Parathyroid adenoma (tissue), 2 donors: ENCODE results near the gene SLC38A6.

Source experiments
- H2AFZ ChIP-seq: fragments of 300-600 bp; sonication (generic); one replicate; pipeline ENCODE4 v1.7.0; 2017; ENCODE audit warnings: antibody characterized with exemption, mild to moderate bottlenecking
- H3K27ac ChIP-seq: fragments of 300-600 bp; sonication (generic); one replicate; pipeline ENCODE4 v1.7.0; 2017
- H3K27me3 ChIP-seq: fragments of 300-600 bp; sonication (generic); one replicate; pipeline ENCODE4 v1.7.0; 2017; ENCODE audit warnings: low read length; ENCODE audit not compliant: control insufficient read depth, insufficient read depth
- H3K36me3 ChIP-seq: fragments of 300-600 bp; sonication (generic); one replicate; pipeline ENCODE4 v1.7.0; 2017; ENCODE audit warnings: low read length; ENCODE audit not compliant: control insufficient read depth, insufficient read depth
- H3K4me1 ChIP-seq: fragments of 300-600 bp; sonication (generic); one replicate; pipeline ENCODE4 v1.7.0; 2017; ENCODE audit warnings: control low read depth
- H3K4me2 ChIP-seq: fragments of 300-600 bp; sonication (generic); one replicate; pipeline ENCODE4 v1.7.0; 2017; ENCODE audit warnings: low read length
- H3K4me3 ChIP-seq: fragments of 300-600 bp; sonication (generic); one replicate; pipeline ENCODE4 v1.7.0; 2017; ENCODE audit warnings: low read depth, low read length
- H3K79me2 ChIP-seq: fragments of 300-600 bp; sonication (generic); one replicate; pipeline ENCODE4 v1.7.0; 2017; ENCODE audit warnings: control low read depth
- H3K9ac ChIP-seq: fragments of 300-600 bp; sonication (generic); one replicate; pipeline ENCODE4 v1.7.0; 2017; ENCODE audit warnings: mild to moderate bottlenecking
- H3K9me3 ChIP-seq: fragments of 300-600 bp; sonication (generic); one replicate; pipeline ENCODE4 v1.7.0; 2017; ENCODE audit warnings: low read length; ENCODE audit not compliant: control insufficient read depth
- TF ChIP-seq, protein P1 (sequence below): fragments of 300-600 bp; sonication (generic); IDR thresholded peaks from one replicate; pipeline ENCODE4 v1.7.0; 2017; ENCODE audit warnings: antibody characterized with exemption, mild to moderate bottlenecking
- donor health status: primary hyperparathyroidism.

SLC38A6 gene

DNA sequence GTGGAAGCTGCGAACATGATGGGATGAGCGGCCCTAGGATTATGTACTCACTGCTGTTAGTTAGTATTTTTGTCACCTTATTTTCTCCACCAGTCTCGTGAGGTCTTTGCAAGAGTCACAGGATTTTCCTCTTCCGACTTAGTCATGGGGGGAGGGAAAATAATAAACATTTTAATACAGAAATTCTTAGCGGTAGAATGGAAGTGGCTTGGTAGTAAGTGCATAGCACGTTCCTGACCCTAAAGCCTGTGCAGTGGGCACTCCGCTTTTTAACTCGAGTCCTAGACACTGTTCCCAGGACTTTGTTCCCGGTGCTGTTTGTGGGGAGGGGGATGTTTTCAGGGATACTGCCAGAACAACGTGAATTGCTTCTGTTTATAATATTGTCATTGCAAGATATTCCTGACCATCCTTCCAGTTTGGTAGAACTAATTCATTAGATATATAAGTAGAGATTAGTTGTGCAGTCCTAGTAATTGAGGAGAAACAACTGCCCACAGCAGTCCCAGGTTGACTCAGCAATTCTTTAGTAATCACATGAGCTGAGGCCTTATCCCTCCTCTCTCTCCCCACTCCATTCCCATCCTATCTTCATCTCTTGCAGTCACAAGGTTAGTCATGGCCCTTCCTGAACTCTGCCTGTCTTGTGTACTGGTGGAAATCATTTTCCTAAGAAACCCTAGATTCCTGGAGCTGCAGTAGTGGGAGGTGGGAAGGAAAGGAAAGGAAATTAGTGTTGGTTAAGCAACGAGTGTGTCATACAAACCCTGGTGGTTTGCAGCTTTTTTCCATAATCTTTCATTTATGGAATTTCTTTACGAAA lies 799 bp downstream of the SLC38A6 start:
- Histone ChIP-seq H3K36me3 (no peaks in the 10 kb centered on the region), H2AFZ (peak overlapping the region; percentile 95), H3K27me3 (no peaks in the 10 kb centered on the region), H3K27ac (peak overlapping the region; percentile 88), H3K4me3 (peak overlapping the region; percentile 89), H3K9ac (no peak overlapping the region), H3K4me2 (peak overlapping the region; percentile 86), H3K79me2 (peaks cover 31% of the 10 kb centered on the region), H3K4me1 (peaks cover 12% of the 10 kb centered on the region), H3K9me3 (no peaks in the 10 kb centered on the region)
- TF ChIP-seq, protein P1, sequence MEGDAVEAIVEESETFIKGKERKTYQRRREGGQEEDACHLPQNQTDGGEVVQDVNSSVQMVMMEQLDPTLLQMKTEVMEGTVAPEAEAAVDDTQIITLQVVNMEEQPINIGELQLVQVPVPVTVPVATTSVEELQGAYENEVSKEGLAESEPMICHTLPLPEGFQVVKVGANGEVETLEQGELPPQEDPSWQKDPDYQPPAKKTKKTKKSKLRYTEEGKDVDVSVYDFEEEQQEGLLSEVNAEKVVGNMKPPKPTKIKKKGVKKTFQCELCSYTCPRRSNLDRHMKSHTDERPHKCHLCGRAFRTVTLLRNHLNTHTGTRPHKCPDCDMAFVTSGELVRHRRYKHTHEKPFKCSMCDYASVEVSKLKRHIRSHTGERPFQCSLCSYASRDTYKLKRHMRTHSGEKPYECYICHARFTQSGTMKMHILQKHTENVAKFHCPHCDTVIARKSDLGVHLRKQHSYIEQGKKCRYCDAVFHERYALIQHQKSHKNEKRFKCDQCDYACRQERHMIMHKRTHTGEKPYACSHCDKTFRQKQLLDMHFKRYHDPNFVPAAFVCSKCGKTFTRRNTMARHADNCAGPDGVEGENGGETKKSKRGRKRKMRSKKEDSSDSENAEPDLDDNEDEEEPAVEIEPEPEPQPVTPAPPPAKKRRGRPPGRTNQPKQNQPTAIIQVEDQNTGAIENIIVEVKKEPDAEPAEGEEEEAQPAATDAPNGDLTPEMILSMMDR = no peak

DNA sequence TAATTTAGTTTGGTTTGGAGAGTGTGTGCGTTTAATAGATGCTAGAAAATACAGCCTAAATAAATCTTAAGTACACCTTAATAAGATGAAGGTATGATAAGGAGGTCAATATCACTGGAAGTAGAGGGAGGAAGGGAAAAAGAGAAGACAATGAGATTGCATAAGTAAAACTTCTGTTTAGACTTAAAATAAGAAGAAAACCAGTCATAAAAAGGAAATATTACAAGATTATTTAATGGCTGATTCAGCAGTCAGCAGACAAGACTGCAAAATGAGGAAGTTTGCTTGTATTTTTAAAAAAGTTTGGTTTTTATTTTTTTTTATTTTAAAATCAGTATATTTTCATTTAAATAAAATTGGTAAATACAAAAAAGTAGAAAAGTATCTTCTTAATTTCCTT lies 3.2 kb downstream of the SLC38A6 start:
- peaks cover 11% of the 10 kb centered on the region for H3K4me1 ChIP-seq
- H3K4me3 ChIP-seq = no peak overlapping the region
- TF ChIP-seq, protein P1 = no peak
- no peaks in the 10 kb centered on the region for H3K9me3 ChIP-seq
- no peak overlapping the region for H3K9ac ChIP-seq
- H3K27me3 ChIP-seq = no peaks in the 10 kb centered on the region
- no peaks in the 10 kb centered on the region for H3K36me3 ChIP-seq
- H2AFZ ChIP-seq = no peak overlapping the region
- H3K27ac ChIP-seq = no peak overlapping the region
- no peak overlapping the region for H3K4me2 ChIP-seq
- H3K79me2 ChIP-seq = peaks cover 41% of the 10 kb centered on the region

DNA sequence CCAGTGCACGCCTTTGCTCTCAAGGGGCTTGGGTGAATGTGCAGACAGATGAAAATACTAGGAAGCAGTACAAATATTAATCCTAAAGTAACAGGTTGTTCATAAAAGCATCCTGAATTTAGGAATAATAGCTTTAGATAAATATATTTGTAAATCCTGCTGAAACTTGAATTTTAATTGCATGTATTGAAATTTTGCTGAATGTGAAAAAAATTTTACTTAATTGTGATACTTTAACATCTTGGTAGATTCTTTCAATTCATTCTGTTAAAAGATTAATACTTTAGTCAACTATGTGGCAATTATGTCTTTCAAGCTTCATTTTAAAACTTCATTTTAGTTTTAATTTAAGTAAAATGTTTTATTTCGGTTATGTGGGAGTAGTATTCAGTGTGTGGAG lies 5.5 kb downstream of the SLC38A6 start:
- Histone ChIP-seq H3K27ac (no peak overlapping the region), H3K4me1 (peaks cover 4% of the 10 kb centered on the region), H3K79me2 (peaks cover 45% of the 10 kb centered on the region), H3K36me3 (no peaks in the 10 kb centered on the region), H3K9me3 (no peaks in the 10 kb centered on the region), H2AFZ (no peak overlapping the region), H3K4me3 (no peak overlapping the region), H3K4me2 (no peak overlapping the region), H3K27me3 (no peaks in the 10 kb centered on the region), H3K9ac (no peak overlapping the region)
- TF ChIP-seq, protein P1 = no peak

DNA sequence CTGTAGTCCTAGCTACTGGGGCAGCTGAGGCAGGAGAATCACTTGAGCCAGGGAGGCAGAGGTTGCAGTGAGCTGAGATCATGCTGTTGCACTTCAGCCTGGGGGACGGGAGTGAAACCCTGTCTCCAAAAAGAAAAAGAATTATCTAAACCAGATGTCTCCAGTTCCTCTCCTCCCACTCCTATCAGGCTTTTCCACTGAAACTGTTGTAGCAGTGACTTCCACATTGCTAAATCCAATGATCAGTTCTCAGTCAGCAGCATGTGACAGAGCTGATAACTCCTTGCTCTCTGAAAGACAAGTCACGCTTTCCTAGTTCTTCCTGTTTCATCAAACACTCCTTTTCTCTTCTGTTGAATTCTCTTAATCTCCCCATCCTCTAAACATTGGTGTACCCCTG lies 8.6 kb downstream of the SLC38A6 start:
- TF ChIP-seq, protein P1 = no peak
- H3K9me3 ChIP-seq = no peaks in the 10 kb centered on the region
- no peak overlapping the region for H2AFZ ChIP-seq
- H3K9ac ChIP-seq = no peak overlapping the region
- no peak overlapping the region for H3K4me3 ChIP-seq
- no peaks in the 10 kb centered on the region for H3K27me3 ChIP-seq
- H3K27ac ChIP-seq = no peak overlapping the region
- peaks cover 4% of the 10 kb centered on the region for H3K4me1 ChIP-seq
- H3K4me2 ChIP-seq = no peak overlapping the region
- peaks cover 48% of the 10 kb centered on the region for H3K79me2 ChIP-seq
- H3K36me3 ChIP-seq = no peaks in the 10 kb centered on the region

DNA sequence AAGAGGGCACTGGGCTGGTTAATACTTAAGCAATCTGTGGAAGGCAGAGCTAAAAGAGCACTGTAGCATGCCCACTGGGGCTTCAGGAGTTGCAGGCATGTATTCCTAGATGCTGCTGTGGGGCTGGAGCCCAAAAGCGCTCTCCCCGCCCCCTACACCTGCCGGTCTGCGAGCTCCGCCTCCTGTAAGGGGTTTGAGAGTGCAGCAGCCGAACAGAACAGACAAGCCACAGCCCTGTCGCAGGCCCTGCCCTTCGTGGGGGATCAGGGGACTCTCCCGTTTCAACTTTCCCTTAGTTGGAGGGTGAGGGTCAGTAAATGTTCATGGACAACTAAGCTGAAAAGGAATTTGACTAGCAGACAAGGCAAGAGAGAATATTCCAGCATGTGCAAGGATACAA lies 17.6 kb downstream of the SLC38A6 start:
- Histone ChIP-seq H3K4me3 (no peak overlapping the region), H3K4me2 (no peak overlapping the region), H3K9ac (no peak overlapping the region), H3K36me3 (no peaks in the 10 kb centered on the region), H2AFZ (no peak overlapping the region), H3K27ac (no peak overlapping the region), H3K4me1 (no peaks in the 10 kb centered on the region), H3K27me3 (no peaks in the 10 kb centered on the region), H3K9me3 (no peaks in the 10 kb centered on the region), H3K79me2 (peaks cover 18% of the 10 kb centered on the region)
- TF ChIP-seq, protein P1 = no peak
